Sigmoid colon (tissue), 4 donors: ENCODE results near the gene SGCD.

Experiments
- POLR2AphosphoS5 ChIP-seq, 4 donors: sonication (generic); formaldehyde crosslinking; IDR thresholded peaks; one replicate each; pipeline ENCODE4 v1.6.1; 2017; ENCODE audit warnings: antibody characterized with exemption in 4 of 4
- TF ChIP-seq, protein P1 (sequence below), 4 experiments: fragments of 450-650 bp in 3 of 4; fragments of 200-600 bp in 1 of 4; IDR thresholded peaks; one replicate each; pipeline ENCODE4 v1.5.1; 2016 to 2019; ENCODE audit warnings: antibody characterized with exemption in 4 of 4, mild to moderate bottlenecking in 3 of 4, moderate library complexity in 2 of 4

DNA sequence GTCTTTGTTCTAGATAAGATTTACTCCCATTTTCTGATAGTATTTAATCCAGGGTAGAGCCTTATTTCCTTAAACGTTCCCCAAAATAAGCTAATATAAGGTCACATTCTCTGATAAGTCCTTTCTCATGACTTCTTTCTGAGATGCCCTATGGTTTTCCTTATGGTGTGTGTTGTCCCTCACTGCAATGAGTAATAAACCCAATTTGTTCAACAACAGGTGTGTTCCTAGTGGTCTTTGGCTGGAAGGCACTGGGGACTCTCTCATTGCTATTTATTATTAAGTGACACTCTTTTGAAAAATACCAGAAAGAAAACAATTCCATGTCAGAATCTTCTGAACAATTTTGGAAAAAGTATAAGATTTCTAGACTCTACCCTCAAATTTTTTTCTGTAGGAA, 266.6 kb downstream of the SGCD start:
- no peak for TF ChIP-seq POLR2AphosphoS5 (IDR thresholded peaks at IDR 0.05)
- TF ChIP-seq, protein P1, sequence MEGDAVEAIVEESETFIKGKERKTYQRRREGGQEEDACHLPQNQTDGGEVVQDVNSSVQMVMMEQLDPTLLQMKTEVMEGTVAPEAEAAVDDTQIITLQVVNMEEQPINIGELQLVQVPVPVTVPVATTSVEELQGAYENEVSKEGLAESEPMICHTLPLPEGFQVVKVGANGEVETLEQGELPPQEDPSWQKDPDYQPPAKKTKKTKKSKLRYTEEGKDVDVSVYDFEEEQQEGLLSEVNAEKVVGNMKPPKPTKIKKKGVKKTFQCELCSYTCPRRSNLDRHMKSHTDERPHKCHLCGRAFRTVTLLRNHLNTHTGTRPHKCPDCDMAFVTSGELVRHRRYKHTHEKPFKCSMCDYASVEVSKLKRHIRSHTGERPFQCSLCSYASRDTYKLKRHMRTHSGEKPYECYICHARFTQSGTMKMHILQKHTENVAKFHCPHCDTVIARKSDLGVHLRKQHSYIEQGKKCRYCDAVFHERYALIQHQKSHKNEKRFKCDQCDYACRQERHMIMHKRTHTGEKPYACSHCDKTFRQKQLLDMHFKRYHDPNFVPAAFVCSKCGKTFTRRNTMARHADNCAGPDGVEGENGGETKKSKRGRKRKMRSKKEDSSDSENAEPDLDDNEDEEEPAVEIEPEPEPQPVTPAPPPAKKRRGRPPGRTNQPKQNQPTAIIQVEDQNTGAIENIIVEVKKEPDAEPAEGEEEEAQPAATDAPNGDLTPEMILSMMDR (IDR thresholded peaks at IDR 0.05) = no peak
